ENCODE measurements around the gene DNER. TPM values are rescaled to one million over a fixed set of nuclear protein-coding genes. Genes with fewer than 3 reads are reported as not detected.

Gene DNER
- polyA plus RNA-seq, 1 of the 3 experiments (the other 2 are of a cell fraction): 1.4 TPM

- no peaks in the 10 kb centered on the region for H3K9me3 ChIP-seq
- no peaks in the 10 kb centered on the region for H3K79me2 ChIP-seq (ENCODE audit: insufficient read depth)
- H2AFZ ChIP-seq (ENCODE audit: low read depth): no peak overlapping the region
- CTCF ChIA-PET: no interaction called here
- H3K27ac ChIP-seq (ENCODE audit: low read depth in 2 of 2, low read length in 1 of 2): no peak overlapping the region
- 12% methylated on average over 1 of the region's 1 CpG for WGBS (ENCODE audit: low lambda C conversion rate)
- no peaks in the 10 kb centered on the region for H3K9me2 ChIP-seq
- POLR2A ChIA-PET: no interaction called here
- H3K27me3 ChIP-seq (ENCODE audit: insufficient read depth): no peaks in the 10 kb centered on the region
- no peaks in the 10 kb centered on the region for H3F3A ChIP-seq (replicated peaks; ENCODE audit: insufficient read depth)
- TF ChIP-seq GATA2 (CRISPR knock-in tag; IDR thresholded peaks at IDR 0.05) (no peak), NFIC (IDR thresholded peaks at IDR 0.05; ENCODE audit: borderline replicate concordance) (no peak), RXRA (IDR thresholded peaks at IDR 0.05; ENCODE audit: borderline replicate concordance, low read depth) (no peak), CTCF (IDR thresholded peaks at IDR 0.05) (no peak), REST (IDR thresholded peaks at IDR 0.05; ENCODE audit: low read depth, low read length) (no peak), IRF3 (IDR thresholded peaks at IDR 0.05; ENCODE audit: low read depth, low read length) (no peak), MEF2A (IDR thresholded peaks at IDR 0.05; ENCODE audit: borderline replicate concordance, low read depth) (no peak), RAD21 (IDR thresholded peaks at IDR 0.05; ENCODE audit: low read length) (no peak), EP300 (IDR thresholded peaks at IDR 0.05; ENCODE audit: borderline replicate concordance in 1 of 2, low read depth in 1 of 2, low read length in 1 of 2) (no peak), TAF1 (IDR thresholded peaks at IDR 0.05; ENCODE audit: borderline replicate concordance, low read depth, low read length) (no peak), ELF1 (IDR thresholded peaks at IDR 0.05) (no peak), PBX3 (IDR thresholded peaks at IDR 0.05) (no peak), CHD2 (IDR thresholded peaks at IDR 0.05; ENCODE audit: low read length, partially characterized antibody) (no peak), ZBTB33 (IDR thresholded peaks at IDR 0.05; ENCODE audit: borderline replicate concordance, low read depth) (no peak), USF2 (IDR thresholded peaks at IDR 0.05; ENCODE audit: borderline replicate concordance, low read depth, low read length) (no peak), TCF12 (IDR thresholded peaks at IDR 0.05) (no peak), FOXJ3 (CRISPR knock-in tag; IDR thresholded peaks at IDR 0.05) (no peak), MXI1 (IDR thresholded peaks at IDR 0.05; ENCODE audit: low read depth, low read length) (no peak), YY1 (IDR thresholded peaks at IDR 0.05; ENCODE audit: low read depth) (no peak), GABPA (IDR thresholded peaks at IDR 0.05; ENCODE audit: low read depth) (no peak)
- no peak overlapping the region for H3K4me2 ChIP-seq
- no peaks in the 10 kb centered on the region for H3K36me3 ChIP-seq (replicated peaks in 1 of 2; ENCODE audit: control insufficient read depth in 1 of 2, insufficient read depth in 2 of 2, low read length in 1 of 2)
- no peak overlapping the region for H3K4me3 ChIP-seq (ENCODE audit: low read depth in 2 of 2, low read length in 1 of 2)
- DNase-seq: no peak
- no peak overlapping the region for H3K9ac ChIP-seq
- no peaks in the 10 kb centered on the region for H3K4me1 ChIP-seq (ENCODE audit: control insufficient read depth in 1 of 2, insufficient read depth in 2 of 2, low read depth in 1 of 2, low read length in 1 of 2)
- no peaks in the 10 kb centered on the region for H4K20me1 ChIP-seq (ENCODE audit: insufficient read depth)
Measured at GRCh38 chr2:229559986-229560385, 154.4 kb downstream of the DNER start.
